AG04450 (cell line): ENCODE measurements around the gene ATP2C1. TPM values are rescaled to one million over a fixed set of nuclear protein-coding genes. Genes with fewer than 3 reads are reported as not detected.

Source experiments
- CTCF ChIA-PET: fragments of 300-600, 350-600 bp; formaldehyde crosslinking; extraction: SDS; loops from one replicate; lab custom pipeline; 2022; ENCODE audit warnings: antibody characterized with exemption, inconsistent platforms; lab: Charles Lee
- POLR2A ChIA-PET: fragments of 350-600 bp; formaldehyde crosslinking; extraction: SDS; loops from one replicate; lab custom pipeline; 2021; ENCODE audit warnings: antibody characterized with exemption, inconsistent platforms; lab: Yijun Ruan, JAX
- DNase-seq: peaks from one replicate; pipeline ENCODE4 v3.0.0-alpha.2; 2011; ENCODE audit warnings: low read depth, low spot score
- H3K27ac ChIP-seq: one replicate; pipeline ENCODE4 v1.5.1; 2012; ENCODE audit warnings: low read depth, low read length, control low read depth
- H3K27me3 ChIP-seq: one replicate; pipeline ENCODE4 v1.6.0; 2012; ENCODE audit warnings: low read length; ENCODE audit not compliant: control insufficient read depth, insufficient read depth
- H3K4me3 ChIP-seq: 2 replicates; pipeline ENCODE4 v1.5.1; 2011; ENCODE audit warnings: mild to moderate bottlenecking, low read depth, low read length, control low read depth
- H3K9me3 ChIP-seq: 2 replicates; pipeline ENCODE4 v1.5.1; 2012; ENCODE audit warnings: low read length; ENCODE audit not compliant: control insufficient read depth, insufficient read depth
- CTCF ChIP-seq: IDR thresholded peaks from 2 replicates; pipeline ENCODE4 v1.5.1; 2011; ENCODE audit warnings: low read depth, low read length, control low read depth, inconsistent platforms
- polyA plus RNA-seq: library from polyadenylated mRNA; depleted of rRNA; stranded (reverse); fragments of >200 nt; gene quantifications from 2 replicates; pipeline ENCODE4 v1.2.3, GENCODE V29; 2011

The ATP2C1 gene
- polyA plus RNA-seq, 1 experiment, result 103 TPM

DNA sequence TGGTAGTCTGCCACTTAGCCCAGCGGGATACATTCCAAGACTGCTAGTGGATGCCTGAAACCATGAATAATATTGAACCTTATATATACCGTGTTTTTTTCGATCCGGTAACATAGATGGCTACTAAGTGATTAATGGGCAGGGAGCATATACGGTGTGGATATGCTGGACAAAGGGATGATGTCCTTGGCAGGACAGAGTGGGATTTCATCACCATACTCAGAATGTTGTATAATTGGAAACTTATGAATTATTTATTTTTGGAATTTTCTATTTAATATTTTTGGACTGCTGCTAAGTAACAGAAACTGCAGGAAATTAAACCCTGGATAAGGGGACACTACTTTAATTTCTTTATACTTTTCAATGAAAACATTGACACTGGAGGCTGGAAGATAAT is 79.5 kb downstream of the ATP2C1 start:
- H3K9me3 ChIP-seq, result no peaks in the 10 kb centered on the region
- no peak overlapping the region for H3K4me3 ChIP-seq
- POLR2A ChIA-PET, result no interaction called here
- no peak overlapping the region for H3K27ac ChIP-seq
- H3K27me3 ChIP-seq, result no peaks in the 10 kb centered on the region
- CTCF ChIA-PET, result no interaction called here
- TF ChIP-seq CTCF, result no peak
- DNase-seq, result no peak

DNA sequence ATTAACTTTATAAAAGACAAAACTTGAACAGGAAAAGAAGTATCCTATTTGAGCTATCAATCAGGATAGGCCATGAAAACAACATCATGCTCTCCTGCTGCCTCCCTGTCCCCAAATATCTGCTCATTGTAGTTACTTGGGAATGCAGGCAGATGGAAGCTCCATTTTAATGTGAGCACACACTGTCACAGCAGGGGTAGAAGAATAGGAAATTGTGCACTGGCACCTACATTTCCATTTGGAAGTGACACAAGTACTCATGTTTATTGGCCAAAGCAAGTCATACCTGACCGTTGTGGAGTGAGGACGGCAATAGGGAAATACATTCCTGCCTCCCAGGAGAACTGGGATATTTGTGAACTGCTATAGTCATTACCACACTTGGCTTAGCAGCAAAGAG is 80.3 kb downstream of the ATP2C1 start:
- no peak for DNase-seq
- Histone ChIP-seq H3K9me3 (no peaks in the 10 kb centered on the region), H3K27me3 (no peaks in the 10 kb centered on the region), H3K27ac (no peak overlapping the region), H3K4me3 (no peak overlapping the region)
- ChIA-PET CTCF (interaction anchor here (1.8 kb wide), 1 partner anchor 81 kb away, joined by 7 read pairs; the partner anchor contains the start of gene ATP2C1), POLR2A (no interaction called here)
- no peak for TF ChIP-seq CTCF

GRCh38 chr3:130975251-130975650 is 81.4 kb downstream of the ATP2C1 start:
- no peak for TF ChIP-seq CTCF
- H3K27ac ChIP-seq, result no peak overlapping the region
- H3K27me3 ChIP-seq, result no peaks in the 10 kb centered on the region
- POLR2A ChIA-PET, result no interaction called here
- CTCF ChIA-PET, result interaction anchor here (0.9 to 1.8 kb wide), 2 partner anchors 58 to 82 kb away, joined by 3 to 7 read pairs; partner anchors contain the start of gene ATP2C1
- no peaks in the 10 kb centered on the region for H3K9me3 ChIP-seq
- no peak overlapping the region for H3K4me3 ChIP-seq
- DNase-seq, result no peak

- ChIA-PET POLR2A (no interaction called here), CTCF (interaction anchor here (0.6 kb wide), 1 partner anchor 13 kb away, joined by 3 read pairs; no protein-coding TSS in a partner anchor)
- H3K27ac ChIP-seq, result no peak overlapping the region
- DNase-seq, result no peak
- H3K9me3 ChIP-seq, result no peaks in the 10 kb centered on the region
- TF ChIP-seq CTCF, result no peak
- H3K27me3 ChIP-seq, result no peaks in the 10 kb centered on the region
- H3K4me3 ChIP-seq, result no peak overlapping the region
These were observed 82.8 kb downstream of the ATP2C1 start for GRCh38 chr3:130976706-130977105.

DNA sequence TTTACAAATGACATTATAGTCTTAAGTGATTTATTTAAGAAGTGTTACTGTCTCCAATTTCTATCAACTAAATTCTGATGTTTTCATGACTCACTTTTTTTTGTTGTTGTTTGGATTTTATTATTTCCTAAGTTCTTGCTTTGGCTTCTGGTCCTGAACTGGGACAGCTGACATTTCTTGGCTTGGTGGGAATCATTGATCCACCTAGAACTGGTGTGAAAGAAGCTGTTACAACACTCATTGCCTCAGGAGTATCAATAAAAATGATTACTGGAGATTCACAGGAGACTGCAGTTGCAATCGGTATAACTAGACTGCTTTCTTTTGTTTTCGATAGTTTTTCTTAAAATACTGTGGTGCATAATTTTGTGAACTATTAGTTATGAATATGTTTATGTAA is 85.2 kb downstream of the ATP2C1 start:
- ChIA-PET CTCF (interaction anchor here (0.9 kb wide), 1 partner anchor 86 kb away, joined by 3 read pairs; no protein-coding TSS in a partner anchor), POLR2A (no interaction called here)
- H3K27ac ChIP-seq, result no peak overlapping the region
- no peak for DNase-seq
- no peaks in the 10 kb centered on the region for H3K27me3 ChIP-seq
- no peaks in the 10 kb centered on the region for H3K9me3 ChIP-seq
- H3K4me3 ChIP-seq, result no peak overlapping the region
- TF ChIP-seq CTCF, result no peak
